Testis (tissue), 2 donors: Measurements from ENCODE around the gene TMEM117.

Experiments used
- POLR2A ChIP-seq: fragments of 450-650 bp; IDR thresholded peaks from one replicate; pipeline ENCODE4 v1.6.1; 2017; ENCODE audit warnings: antibody characterized with exemption, mild to moderate bottlenecking, moderate library complexity
- TF ChIP-seq, protein P1 (sequence below), 3 experiments: fragments of 450-650 bp in 2 of 3; fragments of 200-600 bp in 1 of 3; sonication (generic) in 1 of 3; IDR thresholded peaks; one replicate each; pipeline ENCODE4 v1.5.1; 2016 to 2019; ENCODE audit warnings: antibody characterized with exemption in 3 of 3, mild to moderate bottlenecking in 2 of 3, moderate library complexity in 1 of 3

DNA sequence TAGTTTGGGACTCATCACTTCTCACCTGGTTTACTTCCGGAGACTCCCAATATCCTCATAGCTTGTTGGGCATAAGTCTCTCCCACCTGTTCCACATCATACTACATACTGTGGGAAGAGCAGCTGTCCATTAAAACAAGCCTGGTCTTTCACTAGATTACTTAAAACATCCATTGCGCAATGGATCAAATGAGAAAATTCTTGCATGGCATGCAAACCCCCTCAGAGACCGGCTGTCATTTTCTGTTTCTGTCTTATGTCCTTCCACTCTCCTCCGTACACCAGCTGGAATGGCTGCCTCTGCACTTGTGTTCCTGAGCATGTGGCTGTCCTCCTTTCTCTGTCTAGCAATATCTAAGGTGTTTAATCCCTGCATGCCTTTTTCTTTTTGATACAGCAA, 265.6 kb downstream of the TMEM117 start:
- TF ChIP-seq, protein P1, sequence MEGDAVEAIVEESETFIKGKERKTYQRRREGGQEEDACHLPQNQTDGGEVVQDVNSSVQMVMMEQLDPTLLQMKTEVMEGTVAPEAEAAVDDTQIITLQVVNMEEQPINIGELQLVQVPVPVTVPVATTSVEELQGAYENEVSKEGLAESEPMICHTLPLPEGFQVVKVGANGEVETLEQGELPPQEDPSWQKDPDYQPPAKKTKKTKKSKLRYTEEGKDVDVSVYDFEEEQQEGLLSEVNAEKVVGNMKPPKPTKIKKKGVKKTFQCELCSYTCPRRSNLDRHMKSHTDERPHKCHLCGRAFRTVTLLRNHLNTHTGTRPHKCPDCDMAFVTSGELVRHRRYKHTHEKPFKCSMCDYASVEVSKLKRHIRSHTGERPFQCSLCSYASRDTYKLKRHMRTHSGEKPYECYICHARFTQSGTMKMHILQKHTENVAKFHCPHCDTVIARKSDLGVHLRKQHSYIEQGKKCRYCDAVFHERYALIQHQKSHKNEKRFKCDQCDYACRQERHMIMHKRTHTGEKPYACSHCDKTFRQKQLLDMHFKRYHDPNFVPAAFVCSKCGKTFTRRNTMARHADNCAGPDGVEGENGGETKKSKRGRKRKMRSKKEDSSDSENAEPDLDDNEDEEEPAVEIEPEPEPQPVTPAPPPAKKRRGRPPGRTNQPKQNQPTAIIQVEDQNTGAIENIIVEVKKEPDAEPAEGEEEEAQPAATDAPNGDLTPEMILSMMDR (IDR thresholded peaks at IDR 0.05) = no peak
- TF ChIP-seq POLR2A = no peak
